Measurements from ENCODE around the gene TRIM42.

TRIM42 gene

DNA sequence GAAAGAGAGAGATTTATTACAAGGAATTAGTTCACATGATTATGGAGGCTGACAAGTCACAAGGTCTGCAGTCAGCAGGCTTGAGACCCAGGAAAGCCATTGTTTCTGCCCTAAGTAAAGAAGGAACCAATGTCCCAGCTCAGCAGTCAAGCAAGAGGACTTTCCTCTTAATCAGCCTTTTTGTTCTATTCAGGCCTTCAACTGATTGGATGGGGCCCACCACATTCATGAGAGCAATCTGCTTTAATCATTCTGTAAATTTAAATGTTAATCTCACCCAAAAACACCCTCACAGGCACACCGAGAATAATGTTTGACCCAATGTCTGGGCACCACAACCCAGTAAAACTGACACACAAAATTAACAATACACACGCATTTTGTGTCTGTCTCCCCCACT is 64.3 kb downstream of the TRIM42 start:
- TF ChIP-seq EZH2 (IDR thresholded peaks at IDR 0.05; ENCODE audit: borderline replicate concordance, low read depth, low read length, severe bottlenecking): no peak
- TF ChIP-seq, protein P1, sequence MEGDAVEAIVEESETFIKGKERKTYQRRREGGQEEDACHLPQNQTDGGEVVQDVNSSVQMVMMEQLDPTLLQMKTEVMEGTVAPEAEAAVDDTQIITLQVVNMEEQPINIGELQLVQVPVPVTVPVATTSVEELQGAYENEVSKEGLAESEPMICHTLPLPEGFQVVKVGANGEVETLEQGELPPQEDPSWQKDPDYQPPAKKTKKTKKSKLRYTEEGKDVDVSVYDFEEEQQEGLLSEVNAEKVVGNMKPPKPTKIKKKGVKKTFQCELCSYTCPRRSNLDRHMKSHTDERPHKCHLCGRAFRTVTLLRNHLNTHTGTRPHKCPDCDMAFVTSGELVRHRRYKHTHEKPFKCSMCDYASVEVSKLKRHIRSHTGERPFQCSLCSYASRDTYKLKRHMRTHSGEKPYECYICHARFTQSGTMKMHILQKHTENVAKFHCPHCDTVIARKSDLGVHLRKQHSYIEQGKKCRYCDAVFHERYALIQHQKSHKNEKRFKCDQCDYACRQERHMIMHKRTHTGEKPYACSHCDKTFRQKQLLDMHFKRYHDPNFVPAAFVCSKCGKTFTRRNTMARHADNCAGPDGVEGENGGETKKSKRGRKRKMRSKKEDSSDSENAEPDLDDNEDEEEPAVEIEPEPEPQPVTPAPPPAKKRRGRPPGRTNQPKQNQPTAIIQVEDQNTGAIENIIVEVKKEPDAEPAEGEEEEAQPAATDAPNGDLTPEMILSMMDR (IDR thresholded peaks at IDR 0.05; ENCODE audit: borderline replicate concordance, extremely low read depth, low read length, poor library complexity, severe bottlenecking): no peak
- Histone ChIP-seq H3K4me1 (ENCODE audit: insufficient read depth, low read length) (no peaks in the 10 kb centered on the region), H2AFZ (ENCODE audit: low read depth, low read length) (no peak overlapping the region), H3K4me2 (ENCODE audit: insufficient read depth, low read length) (no peak overlapping the region), H3K9me3 (ENCODE audit: insufficient read depth, low read length, severe bottlenecking) (no peaks in the 10 kb centered on the region), H3K36me3 (ENCODE audit: insufficient read depth, low read length) (no peaks in the 10 kb centered on the region), H3K9ac (ENCODE audit: low read depth, low read length) (no peak overlapping the region), H4K20me1 (ENCODE audit: insufficient read depth, low read length) (no peaks in the 10 kb centered on the region), H3K27ac (ENCODE audit: low read length) (no peak overlapping the region), H3K79me2 (ENCODE audit: insufficient read depth, low read length) (no peaks in the 10 kb centered on the region), H3K27me3 (ENCODE audit: insufficient read depth, low read length, poor library complexity) (peaks cover 18% of the 10 kb centered on the region), H3K4me3 (ENCODE audit: low read depth in 1 of 2, low read length in 2 of 2) (no peak overlapping the region)
- DNase-seq: no peak
- no peak for ATAC-seq (ENCODE audit: insufficient read depth, low read depth)

DNA sequence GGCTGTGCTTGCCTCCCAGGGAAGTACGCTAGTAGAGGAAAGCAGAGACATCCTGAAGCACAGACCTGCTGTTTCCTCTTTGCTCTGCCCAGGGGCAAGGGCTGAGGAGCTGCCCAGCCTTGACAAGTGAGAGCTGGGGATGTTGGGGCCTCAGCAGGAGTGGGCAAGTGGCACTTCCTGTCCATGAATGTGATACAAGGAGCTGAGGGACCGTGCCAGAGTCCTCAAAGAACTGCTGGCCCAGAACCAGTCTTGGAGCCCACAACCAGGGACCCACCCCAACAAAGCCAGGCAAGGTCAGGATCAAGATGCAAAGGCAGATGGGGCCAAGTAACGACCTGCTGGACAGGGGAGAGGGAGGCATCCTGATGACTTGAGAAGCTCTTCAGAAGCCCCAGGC is 70.3 kb downstream of the TRIM42 start:
- TF ChIP-seq, protein P1 (IDR thresholded peaks at IDR 0.05; ENCODE audit: borderline replicate concordance, extremely low read depth, low read length, poor library complexity, severe bottlenecking): no peak
- TF ChIP-seq EZH2 (IDR thresholded peaks at IDR 0.05; ENCODE audit: borderline replicate concordance, low read depth, low read length, severe bottlenecking): no peak

DNA sequence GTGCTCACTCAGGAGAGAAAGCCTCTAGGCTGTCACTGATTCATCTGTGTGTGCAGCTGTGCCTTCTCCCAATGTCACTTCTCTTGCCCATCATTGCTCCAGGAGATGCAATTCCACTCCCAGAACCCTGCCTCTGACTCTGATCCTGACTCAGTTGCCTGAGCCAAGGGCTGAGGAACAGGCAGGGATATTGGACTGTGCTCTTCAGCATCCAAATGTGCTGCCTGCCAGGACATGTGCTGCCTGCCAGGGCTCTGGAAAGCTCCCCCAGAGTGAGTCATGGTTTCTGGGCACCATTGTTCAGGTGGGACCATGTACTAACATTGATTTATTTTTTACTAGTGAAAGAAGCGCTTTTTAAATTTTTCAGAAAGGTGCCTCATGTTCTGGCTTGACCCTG is 71.0 kb downstream of the TRIM42 start:
- no peaks in the 10 kb centered on the region for H3K79me2 ChIP-seq (ENCODE audit: insufficient read depth, low read length)
- H3K4me3 ChIP-seq (ENCODE audit: low read depth in 1 of 2, low read length in 2 of 2): no peak overlapping the region
- H2AFZ ChIP-seq (ENCODE audit: low read depth, low read length): no peak overlapping the region
- H4K20me1 ChIP-seq (ENCODE audit: insufficient read depth, low read length): no peaks in the 10 kb centered on the region
- no peak for DNase-seq
- TF ChIP-seq EZH2 (IDR thresholded peaks at IDR 0.05; ENCODE audit: borderline replicate concordance, low read depth, low read length, severe bottlenecking): no peak
- TF ChIP-seq, protein P1 (IDR thresholded peaks at IDR 0.05; ENCODE audit: borderline replicate concordance, extremely low read depth, low read length, poor library complexity, severe bottlenecking): no peak
- no peak overlapping the region for H3K27ac ChIP-seq (ENCODE audit: low read length)
- H3K9ac ChIP-seq (ENCODE audit: low read depth, low read length): no peak overlapping the region
- H3K36me3 ChIP-seq (ENCODE audit: insufficient read depth, low read length): no peaks in the 10 kb centered on the region
- H3K4me2 ChIP-seq (ENCODE audit: insufficient read depth, low read length): no peak overlapping the region
- peaks cover 17% of the 10 kb centered on the region for H3K27me3 ChIP-seq (ENCODE audit: insufficient read depth, low read length, poor library complexity)
- no peaks in the 10 kb centered on the region for H3K9me3 ChIP-seq (ENCODE audit: insufficient read depth, low read length, severe bottlenecking)
- H3K4me1 ChIP-seq (ENCODE audit: insufficient read depth, low read length): no peaks in the 10 kb centered on the region
- no peak for ATAC-seq (ENCODE audit: insufficient read depth, low read depth)

More for the DNA sequence above, 70.3 kb downstream of the TRIM42 start:
- H3K9ac ChIP-seq (ENCODE audit: low read depth, low read length): no peak overlapping the region
- no peaks in the 10 kb centered on the region for H3K9me3 ChIP-seq (ENCODE audit: insufficient read depth, low read length, severe bottlenecking)
- no peaks in the 10 kb centered on the region for H3K36me3 ChIP-seq (ENCODE audit: insufficient read depth, low read length)
- H3K4me3 ChIP-seq (ENCODE audit: low read depth in 1 of 2, low read length in 2 of 2): no peak overlapping the region
- DNase-seq: no peak
- no peak overlapping the region for H3K27ac ChIP-seq (ENCODE audit: low read length)
- no peak overlapping the region for H3K4me2 ChIP-seq (ENCODE audit: insufficient read depth, low read length)
- H2AFZ ChIP-seq (ENCODE audit: low read depth, low read length): no peak overlapping the region
- ATAC-seq (ENCODE audit: insufficient read depth, low read depth): no peak
- H3K79me2 ChIP-seq (ENCODE audit: insufficient read depth, low read length): no peaks in the 10 kb centered on the region
- H4K20me1 ChIP-seq (ENCODE audit: insufficient read depth, low read length): no peaks in the 10 kb centered on the region
- H3K4me1 ChIP-seq (ENCODE audit: insufficient read depth, low read length): no peaks in the 10 kb centered on the region
- H3K27me3 ChIP-seq (ENCODE audit: insufficient read depth, low read length, poor library complexity): peaks cover 17% of the 10 kb centered on the region
